PC-9 (cell line): ENCODE data around the gene SMAD9. TPM values are rescaled to one million over a fixed set of nuclear protein-coding genes. Genes with fewer than 3 reads are reported as not detected.
A peak's percentile ranks its signal among the peaks of the same experiment; 100 is the strongest.

ENCODE experiments used
- BruUV-seq: library from RNA; stranded (reverse); fragments of 400-500 nt; replicated peaks from 2 replicates; lab custom pipeline; 2021; lab: Mats Ljungman, UMichigan
- CTCF ChIA-PET: fragments of 300-600 bp; sonication (Branson Sonifier 250); formaldehyde crosslinking; loops from one replicate; lab custom pipeline; 2022; ENCODE audit warnings: antibody characterized with exemption; lab: Charles Lee
- POLR2A ChIA-PET: fragments of 300-600 bp; sonication (Branson Sonifier 250); formaldehyde crosslinking; loops from one replicate; lab custom pipeline; 2022; ENCODE audit warnings: antibody characterized with exemption; ENCODE audit not compliant: unreplicated experiment; lab: Charles Lee
- DNase-seq, 2 experiments: peaks; one replicate each; pipeline versions ENCODE4 v3.0.0 to v3.0.0-alpha.2; 2015 to 2022; ENCODE audit warnings: mixed read lengths in 1 of 2
- H2AFZ ChIP-seq: fragments of 200-600 bp; sonication (generic); 2 replicates; pipeline ENCODE4 v1.8.1; 2017; ENCODE audit warnings: antibody characterized with exemption
- H3F3A ChIP-seq: fragments of 200-600 bp; sonication (generic); 2 replicates; pipeline ENCODE4 v1.8.1; 2017; ENCODE audit warnings: antibody characterized with exemption, mild to moderate bottlenecking, low read depth; ENCODE audit not compliant: insufficient read depth
- H3K27ac ChIP-seq: fragments of 200-600 bp; sonication (generic); 2 replicates; pipeline ENCODE4 v1.6.1; 2016; ENCODE audit warnings: mixed run types
- H3K27me3 ChIP-seq: fragments of 200-600 bp; sonication (generic); 2 replicates; pipeline ENCODE4 v1.6.1; 2016; ENCODE audit warnings: low read depth, mixed run types; ENCODE audit not compliant: insufficient read depth
- H3K36me3 ChIP-seq: fragments of 200-600 bp; sonication (generic); 2 replicates; pipeline ENCODE4 v1.6.1; 2016; ENCODE audit warnings: low read depth, mixed run types
- H3K4me1 ChIP-seq: fragments of 200-600 bp; sonication (generic); replicated peaks from 2 replicates; pipeline ENCODE4 v1.6.1; 2016; ENCODE audit warnings: mixed run types; ENCODE audit not compliant: insufficient read depth
- H3K4me2 ChIP-seq: fragments of 200-600 bp; sonication (generic); 2 replicates; pipeline ENCODE4 v1.6.1; 2017; ENCODE audit warnings: mixed run types
- H3K4me3 ChIP-seq: fragments of 200-600 bp; sonication (generic); 2 replicates; pipeline ENCODE4 v1.6.1; 2016; ENCODE audit warnings: mixed run types
- H3K79me2 ChIP-seq: fragments of 200-600 bp; sonication (generic); 2 replicates; pipeline ENCODE4 v1.6.1; 2017; ENCODE audit warnings: low read depth, mixed run types
- H3K9me2 ChIP-seq: fragments of 200-600 bp; sonication (generic); 2 replicates; pipeline ENCODE4 v1.8.1; 2017; ENCODE audit warnings: mild to moderate bottlenecking; ENCODE audit not compliant: insufficient read depth
- H3K9me3 ChIP-seq: fragments of 200-600 bp; sonication (generic); 2 replicates; pipeline ENCODE4 v1.8.1; 2016; ENCODE audit warnings: low read depth; ENCODE audit not compliant: insufficient read depth
- H4K20me1 ChIP-seq: fragments of 200-600 bp; sonication (generic); 2 replicates; pipeline ENCODE4 v1.8.1; 2017; ENCODE audit not compliant: insufficient read depth
- EZH2 ChIP-seq: fragments of 200-600 bp; sonication (generic); IDR thresholded peaks from 2 replicates; pipeline ENCODE4 v1.8.0; 2017; ENCODE audit warnings: antibody characterized with exemption, low read depth
- intact Hi-C: fragments of 100-400 bp; cut with micrococcal nuclease; formaldehyde crosslinking; loops from one replicate; pipeline ENCODE4 v1.10.0; 2022; ENCODE audit not compliant: unreplicated experiment
- total RNA-seq: library from RNA; stranded (reverse); gene quantifications from 2 replicates; pipeline ENCODE4 v1.2.3, GENCODE V29; 2021
- TF ChIP-seq, protein P1 (sequence below): fragments of 200-600 bp; sonication (generic); conservative IDR thresholded peaks from 2 replicates; pipeline ENCODE4 v1.6.1; 2017; ENCODE audit warnings: mixed run types, antibody characterized with exemption, mild to moderate bottlenecking, moderate library complexity

Gene SMAD9
- total RNA-seq, 1 experiment from 2014 or later = 0.94 TPM

DNA sequence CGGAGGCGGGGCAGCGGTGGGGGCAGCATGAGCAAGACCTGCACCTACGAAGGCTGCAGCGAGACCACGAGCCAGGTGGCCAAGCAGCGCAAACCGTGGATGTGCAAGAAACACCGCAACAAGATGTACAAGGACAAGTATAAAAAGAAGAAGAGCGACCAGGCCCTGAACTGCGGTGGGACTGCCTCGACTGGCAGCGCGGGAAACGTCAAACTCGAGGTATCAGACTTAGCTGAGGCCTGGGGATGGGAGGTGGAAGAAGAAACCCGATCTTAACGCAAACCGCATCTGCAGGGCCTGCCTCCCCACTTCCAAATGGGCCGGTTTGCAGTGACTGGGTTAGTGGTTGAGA is 100.3 kb downstream of the SMAD9 start:
- Histone ChIP-seq H3K4me3 (peak overlapping the region; percentile 90), H2AFZ (peak overlapping the region; percentile 91), H3F3A (no peaks in the 10 kb centered on the region), H3K4me1 (peaks cover 16% of the 10 kb centered on the region), H4K20me1 (no peaks in the 10 kb centered on the region), H3K27me3 (no peaks in the 10 kb centered on the region), H3K27ac (no peak overlapping the region), H3K9me2 (no peaks in the 10 kb centered on the region), H3K79me2 (peaks cover 27% of the 10 kb centered on the region), H3K36me3 (no peaks in the 10 kb centered on the region), H3K9me3 (no peaks in the 10 kb centered on the region), H3K4me2 (peak overlapping the region; percentile 81)
- intact Hi-C loops = loop anchor here (1.0 kb wide), 2 partner anchors 57 to 83 kb away; no protein-coding TSS in a partner anchor
- POLR2A ChIA-PET = no interaction called here
- no TSS peak for BruUV-seq
- DNase-seq = peak in 1 of 2 experiments; percentile 14
- CTCF ChIA-PET = no interaction called here
- TF ChIP-seq EZH2 = no peak
- TF ChIP-seq, protein P1, sequence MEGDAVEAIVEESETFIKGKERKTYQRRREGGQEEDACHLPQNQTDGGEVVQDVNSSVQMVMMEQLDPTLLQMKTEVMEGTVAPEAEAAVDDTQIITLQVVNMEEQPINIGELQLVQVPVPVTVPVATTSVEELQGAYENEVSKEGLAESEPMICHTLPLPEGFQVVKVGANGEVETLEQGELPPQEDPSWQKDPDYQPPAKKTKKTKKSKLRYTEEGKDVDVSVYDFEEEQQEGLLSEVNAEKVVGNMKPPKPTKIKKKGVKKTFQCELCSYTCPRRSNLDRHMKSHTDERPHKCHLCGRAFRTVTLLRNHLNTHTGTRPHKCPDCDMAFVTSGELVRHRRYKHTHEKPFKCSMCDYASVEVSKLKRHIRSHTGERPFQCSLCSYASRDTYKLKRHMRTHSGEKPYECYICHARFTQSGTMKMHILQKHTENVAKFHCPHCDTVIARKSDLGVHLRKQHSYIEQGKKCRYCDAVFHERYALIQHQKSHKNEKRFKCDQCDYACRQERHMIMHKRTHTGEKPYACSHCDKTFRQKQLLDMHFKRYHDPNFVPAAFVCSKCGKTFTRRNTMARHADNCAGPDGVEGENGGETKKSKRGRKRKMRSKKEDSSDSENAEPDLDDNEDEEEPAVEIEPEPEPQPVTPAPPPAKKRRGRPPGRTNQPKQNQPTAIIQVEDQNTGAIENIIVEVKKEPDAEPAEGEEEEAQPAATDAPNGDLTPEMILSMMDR = no peak

DNA sequence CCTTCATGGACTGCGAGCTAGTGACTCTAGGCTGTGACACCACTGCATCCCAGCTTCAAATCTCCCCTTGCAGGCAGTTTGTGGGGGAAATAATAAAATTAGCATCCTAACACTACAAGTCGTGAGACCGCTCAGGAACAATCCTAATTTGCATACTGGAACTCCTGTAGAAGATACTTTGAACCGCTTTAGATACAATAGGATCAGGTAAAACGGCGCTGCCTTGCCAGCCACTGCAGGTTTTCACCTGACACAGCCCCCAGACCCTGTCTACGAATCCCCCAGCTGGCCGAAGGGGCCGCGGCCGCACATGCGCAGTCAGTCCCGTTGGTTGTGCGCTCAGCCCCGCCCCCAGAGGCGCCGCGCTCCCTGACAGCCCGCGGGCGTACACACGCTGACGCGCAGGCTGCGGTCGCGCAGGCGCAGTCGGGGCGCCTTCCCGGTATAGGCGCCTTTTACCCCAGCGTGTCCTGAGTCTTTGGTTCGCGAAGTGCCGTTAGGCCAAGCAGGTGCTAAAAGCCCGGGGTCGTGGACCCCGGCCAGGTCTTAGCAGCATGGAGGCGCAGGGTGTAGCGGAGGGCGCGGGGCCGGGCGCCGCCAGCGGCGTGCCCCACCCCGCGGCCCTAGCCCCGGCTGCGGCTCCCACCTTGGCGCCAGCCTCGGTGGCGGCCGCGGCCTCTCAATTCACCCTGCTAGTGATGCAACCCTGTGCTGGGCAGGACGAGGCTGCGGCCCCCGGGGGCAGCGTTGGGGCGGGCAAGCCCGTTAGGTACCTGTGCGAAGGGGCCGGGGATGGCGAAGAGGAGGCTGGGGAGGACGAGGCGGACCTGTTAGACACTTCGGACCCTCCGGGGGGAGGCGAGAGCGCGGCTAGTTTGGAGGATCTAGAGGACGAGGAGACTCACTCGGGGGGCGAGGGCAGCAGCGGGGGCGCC is 101.0 kb downstream of the SMAD9 start, which contains the start of gene RFXAP:
Gene RFXAP, plus strand, starts transcription at position 419 of the 935 bp plus-strand sequence. Its CDS starts 136 bp downstream, at position 555.
- Histone ChIP-seq H3K4me1 (peaks cover 16% of the 10 kb centered on the region), H3K9me3 (no peaks in the 10 kb centered on the region), H3K27ac (no peak within 1 kb of the TSS), H3K36me3 (no peaks in the 10 kb centered on the region), H3F3A (no peaks in the 10 kb centered on the region), H4K20me1 (no peaks in the 10 kb centered on the region), H3K79me2 (peaks cover 27% of the 10 kb centered on the region), H3K4me3 (peak within 1 kb of the TSS; percentile 90), H3K9me2 (no peaks in the 10 kb centered on the region), H2AFZ (peak within 1 kb of the TSS; percentile 91), H3K27me3 (no peaks in the 10 kb centered on the region), H3K4me2 (peak within 1 kb of the TSS; percentile 81)
- peak; percentile 61 to 80 for DNase-seq
- TF ChIP-seq EZH2 = no peak
- TF ChIP-seq, protein P1 = no peak
- POLR2A ChIA-PET = no interaction called here
- CTCF ChIA-PET = no interaction called here
- intact Hi-C loops = loop anchor here (1.0 kb wide), 2 partner anchors 57 to 83 kb away; no protein-coding TSS in a partner anchor
- no TSS peak for BruUV-seq

DNA sequence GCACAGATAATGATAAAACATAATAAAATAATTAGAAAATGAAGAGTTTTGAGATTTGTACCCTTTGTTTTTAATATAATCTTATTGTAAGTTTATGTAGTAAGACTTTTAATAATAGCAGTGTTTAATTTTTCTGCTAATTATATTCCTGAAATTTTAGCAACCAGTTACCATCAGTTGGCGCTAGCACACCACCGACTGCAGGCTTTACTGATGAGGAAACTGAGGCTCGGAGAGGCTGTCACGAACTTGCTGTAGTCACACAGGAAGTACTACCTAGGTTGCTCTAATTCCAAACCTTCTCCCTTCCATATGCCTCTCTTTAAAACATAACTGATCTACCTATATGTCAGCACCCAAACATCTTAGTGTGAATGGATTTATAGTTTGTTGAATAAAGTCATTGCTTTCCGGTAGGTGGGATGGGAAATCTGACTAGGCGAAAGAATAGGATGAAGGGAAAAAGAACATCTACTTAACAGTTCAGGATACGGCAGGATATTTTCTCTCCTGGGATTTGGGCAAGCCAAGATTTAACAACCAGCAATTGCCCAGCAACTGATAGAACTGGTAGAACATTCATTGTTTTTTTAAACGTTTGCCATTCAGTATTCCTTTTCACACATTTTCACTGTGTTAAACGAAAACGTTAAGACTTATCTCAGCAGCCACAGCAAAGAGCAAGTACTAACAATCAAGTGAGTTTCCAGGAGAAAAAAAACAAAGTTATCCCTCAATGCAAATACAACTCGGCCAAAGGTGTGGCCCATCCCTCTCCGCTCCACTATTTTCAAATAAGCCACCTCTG is 101.8 kb downstream of the SMAD9 start:
- intact Hi-C loops = no loop called here
- H4K20me1 ChIP-seq = no peaks in the 10 kb centered on the region
- peaks cover 27% of the 10 kb centered on the region for H3K79me2 ChIP-seq
- ChIA-PET CTCF (no interaction called here), POLR2A (no interaction called here)
- no peaks in the 10 kb centered on the region for H3K36me3 ChIP-seq
- H3K4me2 ChIP-seq = peak overlapping the region; percentile 81
- no peaks in the 10 kb centered on the region for H3F3A ChIP-seq
- no peak overlapping the region for H3K27ac ChIP-seq
- H3K4me1 ChIP-seq = peaks cover 16% of the 10 kb centered on the region
- no peaks in the 10 kb centered on the region for H3K9me3 ChIP-seq
- no peaks in the 10 kb centered on the region for H3K27me3 ChIP-seq
- BruUV-seq = no TSS peak
- no peaks in the 10 kb centered on the region for H3K9me2 ChIP-seq
- no peak for DNase-seq
- peak overlapping the region; percentile 91 for H2AFZ ChIP-seq
- TF ChIP-seq, protein P1 = no peak
- no peak for TF ChIP-seq EZH2
- peak overlapping the region; percentile 90 for H3K4me3 ChIP-seq
